GM12878 (cell line): ENCODE results near the gene TCF7L1. TPM values are rescaled to one million over a fixed set of nuclear protein-coding genes. Genes with fewer than 3 reads are reported as not detected.

Experiments
- ATAC-seq: fragments of 200-7000 bp; cut with Tn5 transposase; 3 replicates; pipeline ENCODE4 v1.9.1; 2020; ENCODE audit warnings: mild to moderate bottlenecking, moderate library complexity
- BruUV-seq: library from RNA; stranded (reverse); fragments of 400-500 nt; replicated peaks from 2 replicates; lab custom pipeline; 2021; lab: Mats Ljungman, UMichigan
- CTCF ChIA-PET: fragments of 300-600 bp; sonication (Branson Sonifier 250); formaldehyde crosslinking; extraction: SDS; loops from one replicate; lab custom pipeline; 2021; ENCODE audit warnings: inconsistent platforms; lab: Yijun Ruan, JAX
- POLR2A ChIA-PET: fragments of 350-600 bp; formaldehyde crosslinking; extraction: SDS; loops from one replicate; lab custom pipeline; 2021; ENCODE audit warnings: inconsistent platforms; lab: Charles Lee
- RAD21 ChIA-PET: fragments of 300-600 bp; sonication (Branson Sonifier 250); formaldehyde crosslinking; loops from one replicate; lab custom pipeline; 2023; ENCODE audit warnings: antibody characterized with exemption; ENCODE audit not compliant: unreplicated experiment; lab: Charles Lee
- SMC1A ChIA-PET: fragments of 300-600 bp; sonication (Branson Sonifier 250); formaldehyde crosslinking; loops from one replicate; lab custom pipeline; 2023; ENCODE audit not compliant: unreplicated experiment, uncharacterized antibody; lab: Charles Lee
- DNase-seq: peaks from one replicate; pipeline ENCODE4 v3.0.0-alpha.2; 2011; ENCODE audit warnings: low read depth, low spot score
- FAIRE-seq: peaks from 3 replicates; lab custom pipeline; 2011; peaks lifted over from hg19 to GRCh38; lab: Jason Lieb, UNC
- H2AFZ ChIP-seq: 2 replicates; pipeline ENCODE4 v1.6.0; 2011; ENCODE audit warnings: low read depth, low read length, control low read depth; ENCODE audit not compliant: control insufficient read depth
- H3K27ac ChIP-seq: 2 replicates; pipeline ENCODE4 v1.5.1; 2011; ENCODE audit warnings: control low read depth; ENCODE audit not compliant: control insufficient read depth, insufficient read depth
- H3K27me3 ChIP-seq, 2 experiments: replicated peaks in 1 of 2; 2 replicates each; pipeline versions ENCODE4 v1.6.0 to v1.6.1; 2011; ENCODE audit warnings: low read length in 1 of 2; ENCODE audit not compliant: control insufficient read depth in 2 of 2, insufficient read depth in 2 of 2
- H3K36me3 ChIP-seq, 2 experiments: 2 replicates each; pipeline ENCODE4 v1.5.1; 2011; ENCODE audit warnings: low read length in 1 of 2; ENCODE audit not compliant: control insufficient read depth in 2 of 2, insufficient read depth in 2 of 2
- H3K4me1 ChIP-seq: 2 replicates; pipeline ENCODE4 v1.6.1; 2011; ENCODE audit warnings: mild to moderate bottlenecking, low read length, moderate library complexity, mixed read lengths; ENCODE audit not compliant: control insufficient read depth, insufficient read depth
- H3K4me2 ChIP-seq: 2 replicates; pipeline ENCODE4 v1.6.0; 2011; ENCODE audit warnings: control low read depth; ENCODE audit not compliant: control insufficient read depth, insufficient read depth
- H3K4me3 ChIP-seq: fragments of 200-600 bp; sonication (generic); 2 replicates; pipeline ENCODE4 v1.5.1; 2016
- H3K79me2 ChIP-seq: 2 replicates; pipeline ENCODE4 v1.6.0; 2011; ENCODE audit warnings: low read length; ENCODE audit not compliant: control insufficient read depth, insufficient read depth
- H3K9ac ChIP-seq: 2 replicates; pipeline ENCODE4 v1.8.0; 2011; ENCODE audit warnings: low read length, control low read depth, mixed read lengths; ENCODE audit not compliant: control insufficient read depth, insufficient read depth
- H3K9me3 ChIP-seq: replicated peaks from 3 replicates; pipeline ENCODE4 v1.5.1; 2011; ENCODE audit warnings: mild to moderate bottlenecking, low read length; ENCODE audit not compliant: control insufficient read depth, insufficient read depth
- H4K20me1 ChIP-seq: 2 replicates; pipeline ENCODE4 v1.6.0; 2011; ENCODE audit not compliant: control insufficient read depth, insufficient read depth
- BCL11A ChIP-seq: IDR thresholded peaks from 2 replicates; pipeline ENCODE4 v1.6.1; 2011; ENCODE audit warnings: low read depth, low read length
- BHLHE40 ChIP-seq, 2 experiments: fragments of 450-650 bp in 1 of 2; IDR thresholded peaks; 2 replicates each; pipeline ENCODE4 v1.6.1; 2011 to 2017; ENCODE audit warnings: low read depth in 2 of 2, borderline replicate concordance in 1 of 2, improper control_type of control experiment in 1 of 2, low read length in 1 of 2, mild to moderate bottlenecking in 1 of 2
- EGR1 ChIP-seq, 2 experiments: IDR thresholded peaks; 1 replicate in 1 of 2; 2 replicates in 1 of 2; pipeline ENCODE4 v1.6.1; 2011 to 2012; ENCODE audit warnings: low read depth in 2 of 2, low read length in 2 of 2, borderline replicate concordance in 1 of 2, mild to moderate bottlenecking in 1 of 2, moderate library complexity in 1 of 2
- ESRRA ChIP-seq: IDR thresholded peaks from 2 replicates; pipeline ENCODE4 v1.6.1; 2012; ENCODE audit warnings: mild to moderate bottlenecking, low read length, improper control_type of control experiment
- FOXK2 ChIP-seq: fragments of 450-650 bp; IDR thresholded peaks from 2 replicates; pipeline ENCODE4 v1.6.1; 2017; ENCODE audit warnings: mild to moderate bottlenecking, moderate library complexity
- HCFC1 ChIP-seq: fragments of 150-350 bp; IDR thresholded peaks from 2 replicates; pipeline ENCODE4 v1.6.1; 2014; ENCODE audit warnings: low read length
- HDAC6 ChIP-seq: fragments of 200-600 bp; sonication (generic); IDR thresholded peaks from one replicate; pipeline ENCODE4 v1.8.0; 2017; ENCODE audit warnings: antibody characterized with exemption; ENCODE audit not compliant: unreplicated experiment
- NR2C2 ChIP-seq: IDR thresholded peaks from 2 replicates; pipeline ENCODE4 v1.6.1; 2011; ENCODE audit warnings: borderline replicate concordance, low read depth; ENCODE audit not compliant: control insufficient read depth, insufficient read length
- NR2F1 ChIP-seq: fragments of 450-650 bp; conservative IDR thresholded peaks from 2 replicates; pipeline ENCODE4 v1.6.1; 2017; ENCODE audit warnings: mild to moderate bottlenecking
- RUNX3 ChIP-seq: IDR thresholded peaks from 2 replicates; pipeline ENCODE4 v1.6.1; 2012; ENCODE audit warnings: low read length, inconsistent platforms
- SIX5 ChIP-seq: IDR thresholded peaks from 2 replicates; pipeline ENCODE4 v1.6.1; 2011; ENCODE audit warnings: mild to moderate bottlenecking, low read depth, low read length, moderate library complexity; ENCODE audit not compliant: severe bottlenecking
- SMC3 ChIP-seq: IDR thresholded peaks from 2 replicates; pipeline ENCODE4 v1.6.1; 2011; ENCODE audit warnings: low read length, improper control_type of control experiment, borderline replicate concordance
- SP1 ChIP-seq: IDR thresholded peaks from one replicate; pipeline ENCODE4 v1.6.1; 2011; ENCODE audit warnings: low read depth, low read length
- SPI1 ChIP-seq: IDR thresholded peaks from 2 replicates; pipeline ENCODE4 v1.6.1; 2011; ENCODE audit warnings: low read depth, mild to moderate bottlenecking, low read length, moderate library complexity, borderline replicate concordance; ENCODE audit not compliant: insufficient read depth
- SRF ChIP-seq, 2 experiments: IDR thresholded peaks; 2 replicates each; pipeline ENCODE4 v1.6.1; 2011; ENCODE audit warnings: low read depth in 2 of 2, low read length in 2 of 2, mild to moderate bottlenecking in 1 of 2, moderate library complexity in 1 of 2
- TARDBP ChIP-seq: IDR thresholded peaks from 2 replicates; pipeline ENCODE4 v1.6.1; 2016; ENCODE audit warnings: borderline replicate concordance
- ZNF24 ChIP-seq: fragments of 450-650 bp; IDR thresholded peaks from 2 replicates; pipeline ENCODE4 v1.6.1; 2017; ENCODE audit warnings: antibody characterized with exemption, mild to moderate bottlenecking
- ZZZ3 ChIP-seq: IDR thresholded peaks from 2 replicates; pipeline ENCODE4 v1.6.1; 2011; ENCODE audit warnings: low read depth; ENCODE audit not compliant: control insufficient read depth, insufficient read length
- WGBS: methylation state at CpG from one replicate; pipeline ENCODE4 v1.1.6; 2016; ENCODE audit warnings: low lambda C conversion rate; ENCODE audit not compliant: insufficient replicate concordance, insufficient coverage; ENCODE audit errors: missing lambda C conversion rate; 5-methylcytosine and 5-hydroxymethylcytosine counted together
- in situ Hi-C: fragments of 300-500 bp; cut with MboI; formaldehyde crosslinking; loops from 9 replicates; pipeline ENCODE4 v1.14.3; 2018; ENCODE audit warnings: mixed read lengths
- intact Hi-C: fragments of 100-400 bp; cut with micrococcal nuclease; formaldehyde crosslinking; loops from one replicate; pipeline ENCODE4 v1.14.2; 2022; ENCODE audit not compliant: unreplicated experiment
- polyA plus RNA-seq, 11 experiments: library from polyadenylated mRNA; depleted of rRNA in 4 of 11; unstranded in 6 of 11; stranded (reverse) in 5 of 11; fragments of >200 nt; fragmentation: Nextera tagmentation in 4 of 11; fragmentation: Illumina TruSeq in 1 of 11; extraction: Ambion mirVana in 4 of 11; extraction: Trizol in 1 of 11; gene quantifications; 1 replicate in 1 of 11; 2 replicates in 10 of 11; pipeline versions ENCODE4 v1.2.1 to v1.2.3, GENCODE V29; 2011 to 2016; ENCODE audit warnings: inconsistent platforms in 2 of 11, missing spikeins in 2 of 11, low read depth in 1 of 11
- total RNA-seq, 4 experiments: library from RNA; depleted of rRNA in 3 of 4; stranded (reverse); fragments of >200 nt in 3 of 4; fragmentation: Illumina TruSeq in 1 of 4; extraction: Trizol in 1 of 4; gene quantifications; 2 replicates each; pipeline versions ENCODE4 v1.2.1 to v1.2.3, GENCODE V29; 2013 to 2021
- TF ChIP-seq, protein P1 (sequence below): fragments of 450-650 bp; IDR thresholded peaks from 2 replicates; pipeline ENCODE4 v1.6.1; 2016; ENCODE audit warnings: mild to moderate bottlenecking, moderate library complexity, borderline replicate concordance

Gene TCF7L1
- total and polyA plus RNA-seq, 10 of the 15 experiments (the other 5 are each of a cell fraction or from before 2014, with no cell fraction given) = 0.03 to 0.11 (median 0.10) TPM; not detected in 7

- intact Hi-C loops = loop anchor here (1.0 to 5.0 kb wide), 2 partner anchors 26 to 224 kb away; partner anchors contain the start of genes ELMOD3 and RETSAT
- ChIA-PET POLR2A (interaction anchor here (1.0 to 3.5 kb wide), 7 partner anchors 9 to 384 kb away, joined by 3 to 20 read pairs (median 6); partner anchors contain the start of genes ELMOD3, MAT2A and RETSAT), SMC1A (interaction anchor here (1.5 to 2.2 kb wide), 2 partner anchors 26 to 28 kb away, joined by 4 to 5 read pairs; partner anchors contain the start of genes ELMOD3 and RETSAT), RAD21 (interaction anchor here (0.9 to 2.4 kb wide), 6 partner anchors 11 to 384 kb away, joined by 3 to 6 read pairs (median 4); partner anchors contain the start of genes ELMOD3, MAT2A, RETSAT and RNF181), CTCF (interaction anchor here (0.6 to 2.7 kb wide), 5 partner anchors 26 to 224 kb away, joined by 3 to 17 read pairs (median 5); partner anchors contain the start of genes ELMOD3 and RETSAT)
- Histone ChIP-seq H2AFZ (peak within 1 kb of the TSS; percentile 92), H3K9me3 (no peaks in the 10 kb centered on the region), H4K20me1 (peaks cover 8% of the 10 kb centered on the region), H3K9ac (peak within 1 kb of the TSS; percentile 97), H3K79me2 (peaks cover 53% of the 10 kb centered on the region), H3K4me1 (peaks cover 20% of the 10 kb centered on the region), H3K36me3 (peaks cover 7 to 15% of the 10 kb centered on the region in 2 experiments), H3K4me3 (peak within 1 kb of the TSS; percentile 98), H3K4me2 (peak within 1 kb of the TSS; percentile 95), H3K27ac (peak within 1 kb of the TSS; percentile 99), H3K27me3 (no peaks in the 10 kb centered on the region)
- TSS peak; percentile 96 for BruUV-seq
- FAIRE-seq = peak; percentile 71
- in situ Hi-C loops = no loop called here
- peak; percentile 90 for ATAC-seq
- DNase-seq = peak; percentile 73
- under 1% methylated on average over 54 of the region's 57 CpGs for WGBS
- TF ChIP-seq, protein P1, sequence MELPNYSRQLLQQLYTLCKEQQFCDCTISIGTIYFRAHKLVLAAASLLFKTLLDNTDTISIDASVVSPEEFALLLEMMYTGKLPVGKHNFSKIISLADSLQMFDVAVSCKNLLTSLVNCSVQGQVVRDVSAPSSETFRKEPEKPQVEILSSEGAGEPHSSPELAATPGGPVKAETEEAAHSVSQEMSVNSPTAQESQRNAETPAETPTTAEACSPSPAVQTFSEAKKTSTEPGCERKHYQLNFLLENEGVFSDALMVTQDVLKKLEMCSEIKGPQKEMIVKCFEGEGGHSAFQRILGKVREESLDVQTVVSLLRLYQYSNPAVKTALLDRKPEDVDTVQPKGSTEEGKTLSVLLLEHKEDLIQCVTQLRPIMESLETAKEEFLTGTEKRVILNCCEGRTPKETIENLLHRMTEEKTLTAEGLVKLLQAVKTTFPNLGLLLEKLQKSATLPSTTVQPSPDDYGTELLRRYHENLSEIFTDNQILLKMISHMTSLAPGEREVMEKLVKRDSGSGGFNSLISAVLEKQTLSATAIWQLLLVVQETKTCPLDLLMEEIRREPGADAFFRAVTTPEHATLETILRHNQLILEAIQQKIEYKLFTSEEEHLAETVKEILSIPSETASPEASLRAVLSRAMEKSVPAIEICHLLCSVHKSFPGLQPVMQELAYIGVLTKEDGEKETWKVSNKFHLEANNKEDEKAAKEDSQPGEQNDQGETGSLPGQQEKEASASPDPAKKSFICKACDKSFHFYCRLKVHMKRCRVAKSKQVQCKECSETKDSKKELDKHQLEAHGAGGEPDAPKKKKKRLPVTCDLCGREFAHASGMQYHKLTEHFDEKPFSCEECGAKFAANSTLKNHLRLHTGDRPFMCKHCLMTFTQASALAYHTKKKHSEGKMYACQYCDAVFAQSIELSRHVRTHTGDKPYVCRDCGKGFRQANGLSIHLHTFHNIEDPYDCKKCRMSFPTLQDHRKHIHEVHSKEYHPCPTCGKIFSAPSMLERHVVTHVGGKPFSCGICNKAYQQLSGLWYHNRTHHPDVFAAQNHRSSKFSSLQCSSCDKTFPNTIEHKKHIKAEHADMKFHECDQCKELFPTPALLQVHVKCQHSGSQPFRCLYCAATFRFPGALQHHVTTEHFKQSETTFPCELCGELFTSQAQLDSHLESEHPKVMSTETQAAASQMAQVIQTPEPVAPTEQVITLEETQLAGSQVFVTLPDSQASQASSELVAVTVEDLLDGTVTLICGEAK = peak; percentile 77; the same call in 1 of the 2 replicates
- TF ChIP-seq FOXK2 (no peak), SIX5 (no peak), ESRRA (no peak), ZZZ3 (no peak), EGR1 (IDR thresholded peaks at IDR 0.05; ENCODE audit: borderline replicate concordance in 1 of 2, low read depth in 2 of 2, low read length in 2 of 2) (peak in 1 of 2 experiments; percentile 21; a peak in 1 of 3 replicates), ZNF24 (no peak), SMC3 (no peak), BHLHE40 (IDR thresholded peaks at IDR 0.05; ENCODE audit: borderline replicate concordance in 1 of 2, low read depth in 2 of 2, low read length in 1 of 2) (no peak; a peak in 1 of 4 replicates), HCFC1 (peak; percentile 39; the same call in 1 of the 2 replicates), NR2C2 (no peak), RUNX3 (peak; percentile 82), NR2F1 (peak; percentile 92), SPI1 (peak; percentile 42), TARDBP (no peak), SRF (IDR thresholded peaks at IDR 0.05; ENCODE audit: low read depth in 2 of 2, low read length in 2 of 2) (0 out of 4 replicates have a peak, but pooled peaks of 1 of the 2 experiments have one; percentile 35), BCL11A (no peak), HDAC6 (peak; percentile 75), SP1 (no peak)
Observed at GRCh38 chr2:85327822-85328617, 194.8 kb downstream of the TCF7L1 start, which contains the start of gene TGOLN2. TSS of gene TGOLN2 (minus strand) at chr2:85327989. CDS start at chr2:85327962, 27 bp downstream.
